GM06990 (cell line): ENCODE measurements around the gene RABL2B.

ENCODE experiments used
- DNase-seq: peaks from one replicate; pipeline ENCODE4 v3.0.0-alpha.2; 2011; ENCODE audit not compliant: insufficient read length; ENCODE audit errors: extremely low read depth
- H3K27me3 ChIP-seq: replicated peaks from 2 replicates; pipeline ENCODE4 v1.6.0; 2011; ENCODE audit warnings: low read length; ENCODE audit not compliant: control insufficient read depth, insufficient read depth
- H3K36me3 ChIP-seq: 2 replicates; pipeline ENCODE4 v1.5.1; 2011; ENCODE audit warnings: low read length; ENCODE audit not compliant: control insufficient read depth, insufficient read depth
- H3K4me3 ChIP-seq: replicated peaks from 2 replicates; pipeline ENCODE4 v1.5.1; 2011; ENCODE audit warnings: low read depth, mild to moderate bottlenecking, control low read depth, low read length
- TF ChIP-seq, protein P1 (sequence below): IDR thresholded peaks from 2 replicates; pipeline ENCODE4 v1.5.1; 2011; ENCODE audit warnings: low read length, control low read depth, mild to moderate bottlenecking, inconsistent platforms; ENCODE audit not compliant: insufficient read depth, poor library complexity, severe bottlenecking

The RABL2B gene

DNA sequence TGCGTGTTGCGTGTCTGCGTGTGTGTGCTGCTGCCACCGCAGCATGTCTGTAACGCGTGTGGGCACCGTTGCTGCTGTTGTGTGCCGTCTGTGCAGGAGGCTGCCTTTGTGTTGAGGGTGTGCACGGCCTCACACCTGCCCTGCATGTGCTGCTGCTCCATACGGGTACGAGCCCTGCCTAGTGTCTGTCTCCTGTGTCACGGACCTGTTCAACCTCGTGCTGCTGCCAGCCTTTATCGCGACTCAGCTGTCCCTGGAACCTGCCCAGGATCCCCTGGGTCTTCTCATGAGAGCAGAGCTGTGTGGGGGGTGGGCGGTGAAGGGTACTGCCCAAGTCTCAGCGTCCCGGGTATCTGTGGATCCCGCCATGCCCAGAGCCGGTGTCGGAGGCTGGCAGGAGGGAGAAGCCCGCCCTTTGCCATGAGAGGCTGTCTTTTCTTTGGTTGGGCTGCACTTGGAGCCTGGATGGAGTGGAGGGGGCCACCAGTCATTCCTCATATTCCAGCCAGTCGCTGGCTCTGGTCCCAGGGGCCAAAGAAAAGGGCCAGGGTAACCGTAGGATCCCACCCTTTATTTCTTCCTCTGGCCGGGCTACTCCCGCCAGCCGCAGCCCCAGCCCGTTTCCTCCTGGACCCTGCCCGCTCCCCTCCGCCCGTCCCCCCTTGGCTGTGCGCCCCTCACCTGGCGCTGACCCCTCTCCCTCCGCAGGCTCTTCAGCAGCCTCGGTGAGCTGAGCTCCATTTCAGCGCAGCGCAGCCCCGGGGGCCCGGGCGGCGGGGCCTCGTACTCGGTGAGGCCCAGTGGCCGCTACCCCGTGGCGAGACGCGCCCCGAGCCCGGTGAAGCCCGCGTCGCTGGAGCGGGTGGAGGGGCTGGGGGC, 53.2 kb downstream of the RABL2B start:
- Histone ChIP-seq H3K27me3 (no peaks in the 10 kb centered on the region), H3K36me3 (no peaks in the 10 kb centered on the region), H3K4me3 (no peak overlapping the region)
- DNase-seq = no peak
- TF ChIP-seq, protein P1, sequence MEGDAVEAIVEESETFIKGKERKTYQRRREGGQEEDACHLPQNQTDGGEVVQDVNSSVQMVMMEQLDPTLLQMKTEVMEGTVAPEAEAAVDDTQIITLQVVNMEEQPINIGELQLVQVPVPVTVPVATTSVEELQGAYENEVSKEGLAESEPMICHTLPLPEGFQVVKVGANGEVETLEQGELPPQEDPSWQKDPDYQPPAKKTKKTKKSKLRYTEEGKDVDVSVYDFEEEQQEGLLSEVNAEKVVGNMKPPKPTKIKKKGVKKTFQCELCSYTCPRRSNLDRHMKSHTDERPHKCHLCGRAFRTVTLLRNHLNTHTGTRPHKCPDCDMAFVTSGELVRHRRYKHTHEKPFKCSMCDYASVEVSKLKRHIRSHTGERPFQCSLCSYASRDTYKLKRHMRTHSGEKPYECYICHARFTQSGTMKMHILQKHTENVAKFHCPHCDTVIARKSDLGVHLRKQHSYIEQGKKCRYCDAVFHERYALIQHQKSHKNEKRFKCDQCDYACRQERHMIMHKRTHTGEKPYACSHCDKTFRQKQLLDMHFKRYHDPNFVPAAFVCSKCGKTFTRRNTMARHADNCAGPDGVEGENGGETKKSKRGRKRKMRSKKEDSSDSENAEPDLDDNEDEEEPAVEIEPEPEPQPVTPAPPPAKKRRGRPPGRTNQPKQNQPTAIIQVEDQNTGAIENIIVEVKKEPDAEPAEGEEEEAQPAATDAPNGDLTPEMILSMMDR = no peak

DNA sequence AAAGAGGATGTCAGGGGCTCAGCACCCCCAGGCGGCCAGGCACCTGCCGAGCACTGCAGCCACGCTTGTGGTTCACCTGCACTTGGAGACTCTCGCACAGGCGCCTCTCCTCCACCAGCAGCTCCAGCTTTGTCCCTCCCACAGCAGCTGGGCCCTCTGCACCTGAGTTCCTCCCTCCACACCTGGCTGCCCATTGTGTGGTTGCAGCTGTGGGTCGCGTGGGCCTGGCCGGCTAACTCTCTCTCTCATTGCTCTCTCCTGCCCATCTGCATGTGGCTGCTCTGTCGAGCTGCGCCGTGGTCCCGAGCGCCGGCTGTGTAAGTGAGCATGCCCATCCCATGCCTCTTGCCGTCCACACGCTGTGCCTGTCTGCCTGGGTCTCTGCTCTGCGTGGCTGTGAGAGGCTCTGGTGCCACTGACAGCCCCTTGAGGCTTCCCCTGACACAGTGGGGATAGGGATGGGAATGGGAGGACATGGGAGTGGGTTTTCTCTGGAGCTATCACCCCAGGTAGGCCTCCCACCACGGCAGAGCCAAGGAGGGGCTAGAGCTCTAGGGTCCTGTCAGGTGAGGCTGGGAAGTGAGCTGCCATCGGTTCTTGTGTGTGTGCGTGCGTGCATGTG, 53.9 kb downstream of the RABL2B start:
- no peaks in the 10 kb centered on the region for H3K36me3 ChIP-seq
- TF ChIP-seq, protein P1 = no peak
- no peak overlapping the region for H3K4me3 ChIP-seq
- no peaks in the 10 kb centered on the region for H3K27me3 ChIP-seq
- DNase-seq = no peak

GRCh38 chr22:50728523-50728931, 54.9 kb downstream of the RABL2B start:
- H3K27me3 ChIP-seq = no peaks in the 10 kb centered on the region
- TF ChIP-seq, protein P1 = no peak
- H3K4me3 ChIP-seq = no peak overlapping the region
- no peaks in the 10 kb centered on the region for H3K36me3 ChIP-seq
- no peak for DNase-seq

DNA sequence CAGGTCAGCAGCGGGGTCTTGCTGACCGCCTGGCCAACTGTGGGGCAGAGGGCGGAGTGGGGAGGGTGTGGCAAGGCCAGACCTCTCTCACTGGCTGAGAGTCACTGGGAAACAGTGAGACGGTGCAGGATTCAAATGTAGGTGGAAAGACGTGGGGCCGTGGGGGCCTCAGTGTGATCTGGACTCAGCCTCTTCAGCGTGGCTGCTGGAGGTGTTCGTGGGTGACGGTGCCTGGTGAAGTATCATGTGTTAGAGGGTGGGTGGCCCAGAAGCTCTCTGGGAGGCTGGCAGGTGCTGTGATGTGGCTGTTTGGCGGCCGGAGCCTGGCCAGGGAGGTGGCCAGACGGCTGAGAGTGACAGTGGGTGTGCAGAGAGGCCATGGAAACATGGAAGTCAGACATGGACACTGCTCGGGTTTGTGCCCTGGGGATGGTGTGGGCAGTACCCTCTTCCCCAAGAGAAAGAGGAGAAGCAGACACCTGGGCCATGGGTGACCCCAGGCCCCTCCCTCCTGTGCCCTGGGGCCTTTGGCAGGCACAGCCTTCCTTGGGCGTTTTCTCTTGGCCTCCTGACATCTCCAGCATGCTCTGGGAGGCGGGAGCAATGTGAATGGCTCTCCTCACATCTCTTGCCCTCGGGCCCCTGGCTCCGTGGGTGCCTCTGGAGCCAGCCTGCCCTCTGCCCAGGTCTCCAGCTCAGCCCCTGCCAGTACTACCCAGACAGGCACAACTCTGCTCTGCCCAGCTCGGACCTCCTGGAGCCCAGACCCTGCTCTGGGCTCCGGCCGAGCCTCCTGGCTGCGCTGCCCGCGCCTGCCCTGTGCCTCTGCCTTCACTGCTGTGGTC, 55.5 kb downstream of the RABL2B start:
- H3K27me3 ChIP-seq = no peaks in the 10 kb centered on the region
- H3K36me3 ChIP-seq = no peaks in the 10 kb centered on the region
- TF ChIP-seq, protein P1 = no peak
- H3K4me3 ChIP-seq = no peak overlapping the region
- no peak for DNase-seq

DNA sequence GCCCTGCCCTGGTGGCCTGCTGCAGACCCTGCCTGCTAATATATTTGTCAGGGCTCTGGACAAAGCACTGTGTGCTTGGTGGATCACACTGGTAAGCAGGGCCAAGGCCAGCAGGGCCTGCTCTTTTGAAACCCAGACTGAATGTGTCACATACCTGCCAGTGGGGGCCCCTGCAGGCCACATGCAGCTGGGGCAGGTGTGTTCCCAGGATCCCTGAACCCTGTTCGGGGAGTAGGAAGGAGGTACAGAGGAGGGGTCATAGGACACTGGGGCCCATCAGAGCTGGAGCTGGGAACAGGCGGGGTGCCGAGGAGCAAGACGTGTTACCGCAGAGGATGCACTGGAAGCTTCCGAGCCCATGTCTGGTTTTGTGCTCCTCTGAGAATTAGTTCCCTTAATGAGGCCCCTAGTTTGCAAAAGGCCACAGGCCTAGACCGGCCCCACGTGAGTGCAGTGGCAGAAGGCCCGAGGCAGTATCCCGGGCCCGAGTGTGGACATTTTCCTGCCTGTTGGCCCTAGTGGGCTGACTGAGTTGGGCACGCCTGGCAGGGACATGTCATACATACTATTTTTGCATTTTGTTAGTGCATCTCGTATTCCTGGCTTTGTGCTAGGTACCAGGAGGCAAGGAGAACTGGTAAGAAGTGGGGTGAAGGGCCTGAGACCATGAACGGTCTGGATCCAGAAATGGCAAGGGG, 56.6 kb downstream of the RABL2B start:
- no peak for DNase-seq
- H3K27me3 ChIP-seq = no peaks in the 10 kb centered on the region; the same call in 1 of the 2 replicates
- H3K36me3 ChIP-seq = no peaks in the 10 kb centered on the region
- TF ChIP-seq, protein P1 = no peak
- no peak overlapping the region for H3K4me3 ChIP-seq
